HG02759 (cell line): ENCODE data around the gene MLYCD.

Experiments used
- ATAC-seq: cut with Tn5 transposase; IDR thresholded peaks from one replicate; pipeline ENCODE4 v1.9.1; 2021; ENCODE audit warnings: mild to moderate bottlenecking, moderate library complexity; ENCODE audit not compliant: unreplicated experiment

The MLYCD gene

DNA sequence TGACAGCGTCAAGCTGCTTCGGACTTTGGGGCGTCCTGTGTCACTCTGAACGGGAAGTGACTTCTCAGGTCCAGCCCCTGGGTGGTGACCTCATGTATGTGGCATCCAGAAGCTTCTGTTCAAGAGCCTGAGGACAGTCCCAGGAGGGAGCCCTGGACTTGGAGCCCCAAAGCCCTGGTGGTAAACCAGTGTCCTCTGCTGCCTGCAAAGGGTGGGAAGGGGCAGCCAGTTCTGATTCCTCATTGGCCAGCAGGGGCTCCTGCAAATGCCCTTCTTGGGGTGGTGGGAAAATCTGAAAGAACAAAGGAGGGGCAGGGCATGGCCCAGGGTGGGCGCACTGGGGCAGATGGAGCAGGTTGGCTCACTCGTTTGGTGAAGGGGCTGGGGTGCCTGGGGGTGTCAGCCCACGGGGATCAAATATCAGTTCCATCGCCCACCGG is 55.7 kb downstream of the MLYCD start:
- no peak for ATAC-seq

DNA sequence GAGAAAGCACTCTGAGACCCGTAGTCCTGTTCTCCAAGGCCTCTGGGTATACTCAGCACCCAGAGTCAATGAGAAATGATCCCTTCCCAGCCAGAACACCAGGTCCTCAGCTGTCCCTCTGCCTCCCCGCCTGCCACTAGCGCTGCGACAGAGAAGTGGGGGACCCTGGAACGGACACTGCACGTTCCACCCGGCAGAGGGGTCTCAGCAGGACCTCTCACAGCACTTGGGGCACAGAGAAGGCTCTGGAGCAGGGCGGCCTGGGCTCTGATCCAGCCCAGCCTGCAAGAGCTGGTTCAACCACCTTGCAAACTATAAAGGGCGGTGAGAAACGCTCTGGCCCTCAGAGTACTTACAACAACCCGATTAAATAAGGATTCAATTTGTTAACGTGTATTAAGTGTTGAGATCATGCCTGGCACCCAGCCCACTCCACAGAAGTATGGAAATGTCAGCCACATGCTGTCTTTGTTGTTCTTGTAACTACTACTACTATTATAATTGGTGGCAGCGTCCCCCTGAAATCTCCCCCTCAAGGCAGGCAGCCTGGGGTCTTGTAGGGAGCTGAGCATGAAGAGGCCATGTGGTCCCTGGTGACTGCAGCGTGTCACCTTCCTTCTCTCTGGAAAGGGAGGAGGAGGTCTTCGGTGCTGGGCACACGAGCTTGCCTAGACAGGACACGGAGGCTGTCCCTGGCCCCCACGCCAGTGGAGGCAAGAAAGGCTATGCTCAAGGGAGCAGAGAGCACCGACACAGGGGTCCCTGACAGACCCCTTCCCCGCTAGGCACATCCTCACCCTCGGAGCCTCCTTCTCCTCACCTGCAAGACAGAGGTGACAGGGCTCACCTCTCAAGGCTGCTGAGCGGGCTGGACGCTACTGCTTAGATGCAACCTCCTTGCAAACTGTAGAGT is 56.6 kb downstream of the MLYCD start:
- no peak for ATAC-seq

DNA sequence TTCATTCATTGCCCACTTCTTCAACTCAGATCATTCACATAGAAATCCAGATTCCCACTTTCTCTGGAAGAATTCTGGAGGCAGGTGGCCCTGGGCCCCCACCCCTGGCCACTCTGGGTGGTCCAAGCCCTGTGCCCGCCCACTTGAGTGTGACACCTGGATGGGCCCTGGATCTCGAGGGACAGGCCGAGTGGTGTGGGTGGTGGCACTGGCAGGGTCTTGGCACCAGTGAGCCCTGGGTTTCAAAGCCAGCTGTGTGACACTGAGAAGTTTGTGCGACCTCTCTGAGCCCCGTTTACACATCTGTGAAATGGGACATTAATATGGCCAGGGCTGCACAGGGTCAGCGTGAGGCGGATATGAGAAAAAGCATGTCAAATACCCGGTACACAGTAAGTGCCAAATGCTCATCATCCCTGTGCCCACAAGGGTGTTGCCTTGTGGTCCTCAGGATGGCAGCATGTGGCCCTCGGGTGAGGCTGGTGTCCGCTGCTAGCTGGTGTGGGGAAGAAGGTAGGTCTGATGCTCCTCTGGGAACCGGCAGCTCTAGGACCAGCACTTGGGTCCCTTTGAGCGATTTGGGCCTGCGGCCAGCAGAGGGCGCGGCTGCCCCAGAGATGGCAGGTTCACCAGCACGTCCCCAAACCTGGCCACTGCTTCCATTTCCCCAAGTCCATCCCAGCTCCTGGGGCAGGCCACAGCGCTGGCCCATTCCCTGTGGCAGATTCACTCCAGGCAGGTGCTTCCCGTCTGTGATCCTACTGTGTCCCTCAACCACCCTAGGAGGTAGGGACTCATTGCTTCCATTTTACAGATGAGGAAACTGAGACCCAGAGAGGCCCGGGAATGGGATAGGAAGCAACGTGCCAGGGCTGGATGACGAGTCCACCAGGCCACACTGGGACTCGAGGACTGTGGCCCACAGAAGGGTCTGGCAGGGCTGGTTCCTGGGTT is 57.7 kb downstream of the MLYCD start:
- ATAC-seq, result peak; percentile 38

DNA sequence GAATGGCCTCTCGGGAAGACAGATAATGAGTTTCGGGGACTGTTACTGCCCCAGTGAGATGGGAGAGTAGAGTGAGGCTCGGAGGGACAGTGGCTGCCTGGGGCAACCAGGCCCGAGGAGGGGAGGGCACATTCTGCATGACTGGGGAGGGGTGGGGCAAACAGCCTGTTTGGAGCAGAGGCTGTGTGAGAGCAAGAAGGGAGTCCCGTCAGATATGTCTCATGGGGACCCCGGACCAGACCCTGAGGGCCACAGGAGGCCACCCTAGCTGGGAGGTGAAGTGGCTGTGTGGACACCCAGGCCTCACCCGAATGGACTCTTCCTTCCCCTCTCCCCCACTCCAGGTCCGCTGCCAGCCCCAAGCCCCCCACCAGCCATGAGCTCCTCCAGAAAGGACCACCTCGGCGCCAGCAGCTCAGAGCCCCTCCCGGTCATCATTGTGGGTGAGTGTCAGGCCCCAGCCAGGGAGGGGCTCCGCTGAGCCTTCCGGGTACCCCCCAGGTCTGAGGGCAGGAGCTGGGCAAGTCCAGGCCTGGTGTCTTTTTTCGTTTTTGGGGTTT is 58.5 kb downstream of the MLYCD start:
- no peak for ATAC-seq

DNA sequence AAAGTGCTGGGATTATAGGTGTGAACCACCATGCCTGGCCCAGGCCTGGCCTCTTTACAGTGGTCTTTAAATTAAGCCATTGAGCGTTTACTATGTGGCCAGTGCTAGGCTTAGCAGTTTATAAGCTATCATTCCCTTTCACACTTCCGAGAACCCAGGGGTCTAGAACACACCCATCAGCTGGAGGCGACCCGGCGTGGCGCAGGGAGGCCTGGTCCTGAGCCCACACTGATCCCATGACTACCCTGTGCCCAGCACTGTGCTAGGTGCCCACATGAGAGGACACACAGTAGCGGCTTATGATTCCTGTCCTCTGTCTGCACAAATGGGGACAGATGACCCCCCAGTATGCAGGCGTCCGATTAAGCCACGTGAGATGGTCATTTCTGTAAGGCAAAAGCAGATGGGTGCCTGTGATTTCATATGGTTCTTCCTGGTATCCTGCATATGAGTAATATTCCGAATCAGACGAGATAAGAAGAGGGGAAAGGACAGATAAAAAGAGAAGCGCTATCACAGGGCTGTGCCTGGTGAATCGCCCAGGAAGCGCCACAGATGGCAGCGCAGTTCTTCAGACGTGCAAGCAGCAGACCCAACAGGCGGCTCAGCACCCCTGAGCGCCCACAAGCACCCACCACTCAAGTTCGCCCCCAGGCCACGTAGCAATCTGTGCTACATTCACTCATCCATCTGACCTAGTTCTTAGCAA is 59.4 kb downstream of the MLYCD start:
- no peak for ATAC-seq

DNA sequence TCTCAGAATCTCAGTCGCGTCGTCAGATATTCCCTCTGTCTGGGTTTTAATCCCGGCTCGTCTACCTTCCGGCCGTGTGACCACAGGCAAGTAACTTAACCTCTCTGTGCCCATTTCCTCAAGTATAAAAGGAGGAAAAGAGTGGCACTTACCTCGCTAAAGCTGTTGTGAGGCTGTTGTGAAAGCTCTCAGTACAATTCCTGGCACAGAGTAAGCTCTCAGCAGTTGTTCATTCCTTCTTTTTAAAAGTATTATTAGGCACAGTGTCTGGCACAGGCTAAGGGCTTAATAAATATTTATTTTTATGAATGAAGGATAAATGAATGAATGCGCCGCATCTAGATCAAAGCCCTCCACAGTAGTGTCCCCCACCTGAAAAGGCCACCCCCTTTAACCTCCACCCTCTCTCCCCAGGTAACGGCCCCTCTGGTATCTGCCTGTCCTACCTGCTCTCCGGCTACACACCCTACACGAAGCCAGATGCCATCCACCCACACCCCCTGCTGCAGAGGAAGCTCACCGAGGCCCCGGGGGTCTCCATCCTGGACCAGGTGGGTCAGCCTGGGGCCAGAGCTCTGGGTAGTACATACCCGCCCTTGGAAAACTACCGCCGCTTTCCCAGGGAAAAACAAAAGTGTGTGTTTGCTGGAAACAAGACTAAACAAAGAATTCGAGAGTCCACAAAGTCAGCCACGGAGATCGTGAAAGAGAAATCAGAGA is 60.1 kb downstream of the MLYCD start:
- ATAC-seq, result no peak

DNA sequence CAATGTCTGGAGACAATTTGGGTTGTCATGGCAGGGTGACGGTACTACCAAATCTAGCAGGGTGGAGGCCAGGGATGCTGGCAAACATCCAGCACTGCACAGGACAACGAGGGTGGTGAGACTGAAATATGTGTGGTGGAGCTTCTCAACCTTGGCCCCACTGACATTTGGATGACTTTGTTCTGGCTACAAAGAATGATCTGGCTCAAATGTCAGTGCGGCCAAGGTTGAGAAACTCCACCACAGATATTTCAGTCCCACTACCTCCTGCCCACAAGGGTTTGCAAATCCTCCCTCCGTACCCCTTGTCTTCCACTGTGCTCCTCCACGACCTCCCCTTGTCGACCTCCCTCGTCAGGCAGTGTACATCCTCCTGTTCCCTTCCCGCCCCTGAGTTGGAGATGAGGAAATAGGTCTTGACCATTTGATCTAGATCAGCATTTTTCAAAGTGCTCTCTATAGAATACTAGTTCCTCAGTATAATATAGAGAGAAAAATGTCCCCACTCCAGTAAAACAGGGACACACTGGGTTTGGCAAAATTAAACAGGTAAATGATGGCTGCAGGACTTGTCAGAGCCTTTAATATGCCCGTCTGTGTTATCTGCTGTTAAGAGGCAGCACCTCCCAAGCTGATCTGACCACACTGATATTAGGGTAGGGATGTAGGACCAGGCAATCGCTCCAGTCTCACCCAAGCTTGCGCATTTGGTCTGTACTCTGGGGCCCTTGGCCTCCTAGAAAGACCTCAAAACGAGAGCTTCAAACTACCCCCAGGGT is 60.9 kb downstream of the MLYCD start:
- ATAC-seq, result no peak

DNA sequence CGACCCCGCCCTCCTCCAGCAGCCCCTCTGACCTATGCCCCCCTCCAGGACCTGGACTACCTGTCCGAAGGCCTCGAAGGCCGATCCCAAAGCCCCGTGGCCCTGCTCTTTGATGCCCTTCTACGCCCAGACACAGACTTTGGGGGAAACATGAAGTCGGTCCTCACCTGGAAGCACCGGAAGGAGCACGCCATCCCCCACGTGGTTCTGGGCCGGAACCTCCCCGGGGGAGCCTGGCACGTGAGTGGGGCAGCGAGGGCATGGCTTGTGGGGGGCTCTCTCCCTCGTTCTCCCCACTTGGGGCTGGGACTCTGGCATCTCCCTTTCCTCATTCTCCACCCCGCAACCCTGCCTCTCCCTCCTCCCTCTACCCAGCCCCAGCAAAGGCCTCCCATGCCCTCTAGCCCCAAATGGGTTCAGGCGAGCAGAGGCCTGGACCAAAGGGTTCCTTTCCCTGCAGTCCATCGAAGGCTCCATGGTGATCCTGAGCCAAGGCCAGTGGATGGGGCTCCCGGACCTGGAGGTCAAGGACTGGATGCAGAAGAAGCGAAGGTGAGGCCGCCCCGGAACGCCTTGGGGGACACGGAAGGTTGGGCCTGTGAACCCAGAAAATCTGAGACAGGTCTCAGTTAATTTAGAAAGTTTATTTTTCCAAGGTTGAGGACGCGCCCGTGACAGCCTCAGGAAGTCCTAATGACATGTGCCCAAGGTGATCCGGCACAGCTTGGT is 61.8 kb downstream of the MLYCD start:
- no peak for ATAC-seq

DNA sequence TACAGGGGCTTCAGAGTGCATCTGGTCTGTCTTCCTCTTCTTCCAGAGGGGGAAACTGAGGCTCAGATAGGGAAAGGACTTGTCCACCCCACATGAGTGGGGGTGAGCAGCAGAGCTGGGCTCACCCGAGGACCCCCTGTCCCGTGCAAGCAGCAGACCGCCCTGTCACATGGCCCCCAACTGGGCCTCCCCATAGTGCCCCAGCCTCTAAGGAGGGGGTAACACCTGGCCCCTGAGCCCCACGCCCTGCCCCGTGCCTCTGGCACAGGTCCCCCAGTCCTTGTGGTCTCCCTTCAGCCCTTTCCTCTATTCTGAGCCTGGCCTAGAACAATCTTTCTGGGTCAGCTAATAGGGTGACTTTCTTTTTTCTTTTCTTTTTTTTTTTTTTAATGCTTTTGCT is 62.7 kb downstream of the MLYCD start:
- no peak for ATAC-seq

DNA sequence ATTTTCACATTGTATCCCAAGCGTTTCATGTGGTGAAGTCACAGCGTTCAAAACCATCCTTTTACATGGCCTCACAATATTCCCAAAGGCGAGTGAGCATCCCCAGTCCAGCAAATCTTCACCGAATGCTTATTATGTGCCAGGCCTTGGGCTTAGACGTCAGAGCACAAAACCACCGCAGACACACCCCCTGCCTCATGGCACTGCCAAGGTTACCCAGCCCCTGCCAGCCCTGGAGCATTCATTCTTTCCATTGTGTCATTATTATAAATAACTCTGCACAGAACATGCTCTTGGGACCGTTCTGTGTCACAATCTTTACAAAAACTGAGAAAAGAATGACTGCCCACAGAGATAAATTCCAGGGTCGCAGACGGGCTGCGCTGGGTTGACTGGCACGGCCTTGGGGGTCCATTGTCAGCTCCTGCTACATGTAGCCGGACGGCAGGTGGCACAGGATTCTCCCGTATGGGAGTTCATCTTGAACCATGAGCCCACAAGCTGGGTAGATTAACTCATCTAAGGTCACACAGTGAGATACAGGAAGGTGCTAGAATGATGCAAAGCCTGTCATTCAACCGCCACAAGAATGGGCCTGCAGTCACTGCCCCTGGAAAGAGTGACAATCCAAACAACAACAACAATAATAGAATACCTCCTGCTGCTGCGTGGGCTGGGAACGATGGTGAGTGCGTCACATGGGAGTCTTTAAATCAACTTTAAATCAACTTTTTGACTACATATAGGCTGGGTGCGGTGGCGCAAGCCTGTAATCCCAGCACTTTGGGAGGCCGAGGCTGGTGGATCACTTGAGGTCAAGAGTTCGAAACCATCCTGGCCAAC is 64.6 kb downstream of the MLYCD start:
- ATAC-seq, result no peak

DNA sequence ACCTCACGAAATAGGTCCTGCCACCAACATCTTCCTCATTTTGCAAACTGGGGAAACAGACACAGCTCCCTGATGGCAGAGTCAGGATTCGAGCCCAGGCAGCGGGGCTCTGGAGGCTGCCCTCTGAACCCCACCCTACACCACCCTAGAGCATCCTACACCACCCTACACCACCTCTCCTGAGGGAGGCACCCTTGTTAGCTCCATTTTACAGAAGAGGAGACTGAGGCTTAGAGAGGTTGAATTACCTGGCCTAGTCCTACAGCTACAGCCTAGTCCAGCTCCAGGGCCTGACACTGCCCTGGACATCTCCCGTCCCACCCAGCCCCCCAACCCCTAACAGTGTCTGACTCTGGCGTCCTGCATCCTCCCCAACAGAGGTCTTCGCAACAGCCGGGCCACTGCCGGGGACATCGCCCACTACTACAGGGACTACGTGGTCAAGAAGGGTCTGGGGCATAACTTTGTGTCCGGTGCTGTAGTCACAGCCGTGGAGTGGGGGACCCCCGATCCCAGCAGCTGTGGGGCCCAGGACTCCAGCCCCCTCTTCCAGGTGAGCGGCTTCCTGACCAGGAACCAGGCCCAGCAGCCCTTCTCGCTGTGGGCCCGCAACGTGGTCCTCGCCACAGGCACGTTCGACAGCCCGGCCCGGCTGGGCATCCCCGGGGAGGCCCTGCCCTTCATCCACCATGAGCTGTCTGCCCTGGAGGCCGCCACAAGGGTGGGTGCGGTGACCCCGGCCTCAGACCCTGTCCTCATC is 65.9 kb downstream of the MLYCD start:
- no peak for ATAC-seq

DNA sequence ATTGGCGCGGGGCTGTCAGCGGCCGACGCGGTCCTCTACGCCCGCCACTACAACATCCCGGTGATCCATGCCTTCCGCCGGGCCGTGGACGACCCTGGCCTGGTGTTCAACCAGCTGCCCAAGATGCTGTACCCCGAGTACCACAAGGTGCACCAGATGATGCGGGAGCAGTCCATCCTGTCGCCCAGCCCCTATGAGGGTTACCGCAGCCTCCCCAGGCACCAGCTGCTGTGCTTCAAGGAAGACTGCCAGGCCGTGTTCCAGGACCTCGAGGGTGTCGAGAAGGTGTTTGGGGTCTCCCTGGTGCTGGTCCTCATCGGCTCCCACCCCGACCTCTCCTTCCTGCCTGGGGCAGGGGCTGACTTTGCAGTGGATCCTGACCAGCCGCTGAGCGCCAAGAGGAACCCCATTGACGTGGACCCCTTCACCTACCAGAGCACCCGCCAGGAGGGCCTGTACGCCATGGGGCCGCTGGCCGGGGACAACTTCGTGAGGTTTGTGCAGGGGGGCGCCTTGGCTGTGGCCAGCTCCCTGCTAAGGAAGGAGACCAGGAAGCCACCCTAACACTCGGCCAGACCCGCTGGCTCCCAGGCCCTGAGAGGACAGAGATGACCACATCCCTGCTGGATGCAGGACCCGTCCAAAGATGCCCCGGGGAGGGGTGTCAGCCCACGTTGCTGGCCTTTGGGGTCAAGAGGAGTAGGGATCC is 66.7 kb downstream of the MLYCD start:
- no peak for ATAC-seq

DNA sequence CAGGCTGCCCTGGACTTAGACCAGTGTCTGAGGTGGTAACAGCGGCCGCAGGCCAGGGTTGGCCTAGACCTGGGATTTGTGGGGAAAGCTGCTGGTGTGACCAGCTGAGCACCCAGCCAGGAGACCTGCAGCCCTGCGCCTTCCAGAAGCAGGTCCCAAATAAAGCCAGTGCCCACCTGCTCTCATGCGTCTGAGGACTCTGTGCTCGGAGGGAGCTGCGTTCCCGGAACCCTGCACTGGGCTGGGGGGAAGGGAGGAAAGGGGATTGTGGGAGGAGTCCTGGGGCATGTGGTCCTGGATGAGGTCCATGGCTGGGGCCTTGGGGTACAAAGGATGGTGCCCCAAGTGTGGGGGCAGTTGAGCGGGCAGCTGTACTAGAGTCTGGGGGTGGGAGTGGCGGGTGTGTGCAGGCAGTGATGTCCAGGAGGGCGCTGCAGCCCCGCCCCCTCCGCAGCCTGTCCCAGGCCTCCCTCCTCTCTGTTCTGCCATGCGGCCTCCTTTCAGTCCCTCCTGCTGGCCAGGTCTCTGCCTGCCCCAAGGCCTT is 67.3 kb downstream of the MLYCD start:
- no peak for ATAC-seq

DNA sequence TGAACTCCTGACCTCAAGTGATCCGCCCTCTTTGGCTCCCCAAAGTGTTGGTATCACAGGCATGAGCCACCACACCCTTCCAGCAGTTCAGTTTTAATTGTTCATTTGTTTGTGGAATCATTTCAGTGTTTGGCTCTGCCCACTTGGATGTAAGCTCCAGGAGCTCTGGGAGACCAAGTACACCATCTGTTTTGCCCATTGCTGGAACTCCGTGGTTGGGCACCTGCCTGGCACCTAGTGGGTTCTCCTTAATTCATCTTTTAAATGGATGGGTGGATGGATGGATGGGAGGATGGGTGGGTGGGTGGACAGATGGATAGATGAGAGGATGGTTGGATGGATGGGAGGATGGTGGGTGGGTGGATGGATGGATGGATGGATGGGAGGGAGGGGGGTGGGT is 68.2 kb downstream of the MLYCD start:
- ATAC-seq, result no peak

DNA sequence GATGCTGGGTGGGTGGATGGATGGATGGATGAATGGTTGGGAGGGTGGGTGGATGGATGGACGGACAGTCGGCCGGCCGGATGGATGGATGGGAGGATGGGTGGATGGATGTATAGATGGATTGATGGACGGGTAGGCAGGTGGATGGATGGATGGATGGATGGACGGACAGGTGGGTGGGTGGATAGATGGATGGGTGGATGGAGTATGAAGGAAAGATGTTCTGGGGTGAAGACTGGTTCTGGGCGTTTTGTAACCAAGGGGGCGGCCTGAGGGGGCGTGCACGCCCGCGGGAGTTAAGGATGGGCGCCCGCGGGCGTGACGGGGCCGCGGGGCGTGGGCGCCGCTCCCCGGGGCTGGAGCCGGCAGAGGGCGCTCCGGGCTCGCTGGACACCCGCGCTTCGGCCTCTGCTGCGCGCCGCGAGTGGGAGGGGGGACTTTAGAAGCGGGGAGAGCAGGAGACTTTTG is 69.0 kb downstream of the MLYCD start, which contains the start of gene NECAB2:
Gene NECAB2 (plus strand): TSS at position 407 of the 468 bp plus-strand sequence. CDS start 405 bp downstream, outside the sequence.
- no peak for ATAC-seq

DNA sequence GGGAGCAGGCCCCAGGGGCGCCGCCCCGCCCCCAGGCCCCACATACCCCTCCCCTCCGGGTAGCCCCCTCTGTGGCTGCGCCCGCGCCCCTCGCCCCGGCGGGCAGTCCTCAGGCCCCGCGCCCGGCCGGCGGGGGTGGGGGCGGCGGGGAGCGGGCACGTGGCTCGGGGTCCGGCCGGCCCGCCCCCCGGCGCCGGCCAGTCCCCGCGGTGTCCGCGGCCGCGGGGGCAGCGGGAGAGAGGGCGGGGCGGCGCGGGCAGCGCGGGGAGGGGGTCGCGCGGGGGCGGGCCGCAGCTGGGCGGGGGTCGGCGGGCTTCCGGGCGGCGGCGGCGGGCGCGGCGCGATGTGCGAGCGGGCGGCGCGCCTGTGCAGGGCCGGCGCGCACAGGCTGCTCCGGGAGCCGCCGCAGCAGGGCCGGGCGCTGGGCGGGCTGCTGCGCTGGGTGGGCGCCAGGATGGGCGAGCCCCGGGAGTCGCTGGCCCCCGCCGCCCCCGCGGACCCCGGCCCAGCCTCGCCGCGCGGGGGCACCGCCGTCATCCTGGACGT is 69.5 kb downstream of the MLYCD start:
- ATAC-seq, result no peak
